Naive thymus-derived CD8-positive, alpha-beta T cell (primary cell): ENCODE results near the gene RSKR. TPM values are rescaled to one million over a fixed set of nuclear protein-coding genes. Genes with fewer than 3 reads are reported as not detected.

Experiments used
- ATAC-seq, 2 donors: fragments of 150-1000 bp; cut with Tn5 transposase in 1 of 2; sonication (Bioruptor Pico), chemical (Tn5 transposase) in 1 of 2; 1 replicate in 1 of 2; 2 replicates in 1 of 2; pipeline ENCODE4 v1.10.0; 2021; ENCODE audit warnings: mild to moderate bottlenecking in 2 of 2, moderate library complexity in 2 of 2
- POLR2A ChIA-PET: fragments of 350-600 bp; sonication (Branson Sonifier 250); formaldehyde crosslinking; loops from one replicate; lab custom pipeline; 2021; ENCODE audit warnings: antibody characterized with exemption; lab: Charles Lee
- DNase-seq, 10 donors: peaks; one replicate each; pipeline versions ENCODE4 v3.0.0 to v3.0.0-alpha.2; 2020 to 2022
- H3K27ac Mint-ChIP-seq, 10 donors: one replicate each; pipeline ENCODE4 v1.8.0; 2020 to 2022; ENCODE audit warnings: mild to moderate bottlenecking in 10 of 10, mixed read lengths in 10 of 10, moderate library complexity in 4 of 10, inconsistent platforms in 1 of 10
- H3K27me3 Mint-ChIP-seq, 5 donors: one replicate each; pipeline ENCODE4 v1.8.0; 2021 to 2022; ENCODE audit warnings: mixed read lengths in 5 of 5
- H3K36me3 Mint-ChIP-seq, 3 donors: one replicate each; pipeline ENCODE4 v1.8.0; 2020 to 2022; ENCODE audit warnings: mixed read lengths in 3 of 3, mild to moderate bottlenecking in 2 of 3, inconsistent platforms in 1 of 3
- H3K4me1 Mint-ChIP-seq, 4 donors: one replicate each; pipeline ENCODE4 v1.8.0; 2021 to 2022; ENCODE audit warnings: mixed read lengths in 4 of 4
- H3K4me3 Mint-ChIP-seq, 10 donors: one replicate each; pipeline ENCODE4 v1.8.0; 2020 to 2022; ENCODE audit warnings: mild to moderate bottlenecking in 10 of 10, mixed read lengths in 10 of 10, moderate library complexity in 6 of 10, inconsistent platforms in 1 of 10
- H3K9me3 Mint-ChIP-seq, 9 donors: one replicate each; pipeline ENCODE4 v1.8.0; 2020 to 2022; ENCODE audit warnings: mixed read lengths in 9 of 9, mild to moderate bottlenecking in 3 of 9, inconsistent platforms in 1 of 9, moderate library complexity in 1 of 9
- polyA plus RNA-seq, 3 donors: library from polyadenylated mRNA; unstranded; fragments of 300-500 nt; fragmentation: Illumina TruSeq; gene quantifications; one replicate each; pipeline ENCODE4 v1.2.3, GENCODE V29; 2021
- total RNA-seq, 8 experiments: library from RNA in 2 of 8; stranded (reverse) in 2 of 8; gene quantifications; one replicate each; pipeline ENCODE4 v1.2.3 and lab custom pipeline; 2021 to 2026

Gene RSKR
- total and polyA plus RNA-seq, 5 experiments from 2014 or later: 0.11 to 28.9 (median 0.75) TPM

- POLR2A ChIA-PET: interaction anchor here (1.2 kb wide), 1 partner anchor 9 kb away, joined by 3 read pairs; no protein-coding TSS in a partner anchor
- Mint-ChIP-seq H3K36me3 (peaks cover 0 to 80% (median 18%) of the 10 kb centered on the region in 3 donors), H3K27me3 (no peaks in the 10 kb centered on the region), H3K27ac (peak overlapping the region in 1 of 10 donors; percentile 29), H3K4me1 (peaks cover 13 to 25% (median 24%) of the 10 kb centered on the region in 4 donors), H3K9me3 (no peaks in the 10 kb centered on the region), H3K4me3 (no peak overlapping the region)
- DNase-seq (no peak), ATAC-seq (no peak)
Observed at GRCh38 chr17:28563475-28563874, 50.5 kb downstream of the RSKR start.

Other genes with a start within 250 kb of the RSKR start
- gene SEBOX, start 249.0 kb downstream of the RSKR start, total RNA-seq: not detected
- not detected for gene SEBOX, start 249.0 kb downstream of the RSKR start, polyA plus RNA-seq
- under 1 TPM in 1 of 2 experiments, not detected in 1; 0.26 TPM for gene VTN, start 243.9 kb downstream of the RSKR start, total RNA-seq
- not detected for gene VTN, start 243.9 kb downstream of the RSKR start, polyA plus RNA-seq
- 10 to 100 TPM; 31.9 to 33.2 TPM for gene SARM1, start 242.5 kb downstream of the RSKR start, total RNA-seq
- gene SARM1, start 242.5 kb downstream of the RSKR start, polyA plus RNA-seq: 1 to 10 TPM; 5.3 to 8.4 (median 7.0) TPM
- gene SLC46A1, start 208.0 kb downstream of the RSKR start, total RNA-seq: 1 to 10 TPM; 3.2 to 3.8 TPM
- gene SLC46A1, start 208.0 kb downstream of the RSKR start, polyA plus RNA-seq: 1 to 10 TPM; 1.0 to 2.7 (median 1.9) TPM
- gene SLC13A2, start 140.5 kb downstream of the RSKR start, total RNA-seq: not detected
- gene SLC13A2, start 140.5 kb downstream of the RSKR start, polyA plus RNA-seq: not detected
- not detected for gene FOXN1, start 107.8 kb downstream of the RSKR start, total RNA-seq
- gene FOXN1, start 107.8 kb downstream of the RSKR start, polyA plus RNA-seq: not detected
- gene UNC119, start 61.6 kb downstream of the RSKR start, total RNA-seq: 10 to 100 TPM; 36.6 to 43.8 TPM
- 10 to 100 TPM; 18.4 to 27.1 (median 26.6) TPM for gene UNC119, start 61.6 kb downstream of the RSKR start, polyA plus RNA-seq
- 10 to 100 TPM; 51.3 to 51.4 TPM for gene PIGS, start 42.7 kb downstream of the RSKR start, total RNA-seq
- 10 to 100 TPM; 36.7 to 48.1 (median 42.0) TPM for gene PIGS, start 42.7 kb downstream of the RSKR start, polyA plus RNA-seq
- 10 to 100 TPM; 36.1 to 37.5 TPM for gene ALDOC, start 37.3 kb downstream of the RSKR start, total RNA-seq
- 10 to 100 TPM; 65.3 to 86.7 (median 78.9) TPM for gene ALDOC, start 37.3 kb downstream of the RSKR start, polyA plus RNA-seq
- 10 to 100 TPM; 10.6 to 11.2 TPM for gene SPAG5, start 15.2 kb downstream of the RSKR start, total RNA-seq
- gene SPAG5, start 15.2 kb downstream of the RSKR start, polyA plus RNA-seq: 1 to 10 TPM in 1 of 3 donors, under 1 TPM in 2; 0.40 to 2.7 (median 0.81) TPM
- gene BLTP2, start 31.0 kb upstream of the RSKR start, total RNA-seq: 100 to 1,000 TPM; 137 to 149 TPM
- 10 to 100 TPM; 36.0 to 51.7 (median 36.1) TPM for gene BLTP2, start 31.0 kb upstream of the RSKR start, polyA plus RNA-seq
- 10 to 100 TPM; 38.4 to 40.0 TPM for gene SDF2, start 47.7 kb upstream of the RSKR start, total RNA-seq
- gene SDF2, start 47.7 kb upstream of the RSKR start, polyA plus RNA-seq: 10 to 100 TPM; 55.8 to 76.3 (median 59.0) TPM
- gene SUPT6H, start 48.0 kb upstream of the RSKR start, total RNA-seq: 100 to 1,000 TPM in 1 of 2 experiments, 10 to 100 TPM in 1; 88.1 to 105 TPM
- 10 to 100 TPM in 1 of 3 donors, 1 to 10 TPM in 2; 7.4 to 22.0 (median 10.0) TPM for gene SUPT6H, start 48.0 kb upstream of the RSKR start, polyA plus RNA-seq
- gene PROCA1, start 97.7 kb upstream of the RSKR start, total RNA-seq: 10 to 100 TPM; 16.7 to 17.3 TPM
- 1 to 10 TPM in 1 of 3 donors, under 1 TPM in 2; 0.16 to 2.0 (median 0.20) TPM for gene PROCA1, start 97.7 kb upstream of the RSKR start, polyA plus RNA-seq
- 1 to 10 TPM; 5.0 to 5.7 TPM for gene RAB34, start 103.7 kb upstream of the RSKR start, total RNA-seq
- 10 to 100 TPM in 1 of 3 donors, 1 to 10 TPM in 2; 3.3 to 10.2 (median 7.7) TPM for gene RAB34, start 103.7 kb upstream of the RSKR start, polyA plus RNA-seq
- gene RPL23A, start 105.8 kb upstream of the RSKR start, total RNA-seq: 1,000 to 10,000 TPM; 3,189 to 3,253 TPM
- gene RPL23A, start 105.8 kb upstream of the RSKR start, polyA plus RNA-seq: 1,000 to 10,000 TPM; 6,432 to 6,679 (median 6,593) TPM
- gene TLCD1, start 112.0 kb upstream of the RSKR start, total RNA-seq: under 1 TPM in 1 of 2 experiments, not detected in 1; 0.88 TPM
- under 1 TPM in 1 of 3 donors, not detected in 2; 0.22 TPM for gene TLCD1, start 112.0 kb upstream of the RSKR start, polyA plus RNA-seq
- gene NEK8, start 114.6 kb upstream of the RSKR start, total RNA-seq: 10 to 100 TPM; 12.8 to 15.1 TPM
- 1 to 10 TPM; 3.2 to 4.0 (median 3.4) TPM for gene NEK8, start 114.6 kb upstream of the RSKR start, polyA plus RNA-seq
- 10 to 100 TPM; 32.3 to 36.2 TPM for gene TRAF4, start 129.8 kb upstream of the RSKR start, total RNA-seq
- gene TRAF4, start 129.8 kb upstream of the RSKR start, polyA plus RNA-seq: 1 to 10 TPM in 2 of 3 donors, under 1 TPM in 1; 0.99 to 1.3 (median 1.0) TPM
- 10 to 100 TPM; 16.9 to 23.1 TPM for gene FAM222B, start 228.6 kb upstream of the RSKR start, total RNA-seq
- gene FAM222B, start 228.6 kb upstream of the RSKR start, polyA plus RNA-seq: 10 to 100 TPM in 1 of 3 donors, 1 to 10 TPM in 2; 7.5 to 20.0 (median 9.2) TPM
- gene ERAL1, start 240.8 kb upstream of the RSKR start, total RNA-seq: 10 to 100 TPM; 25.3 to 25.8 TPM
- 10 to 100 TPM; 32.7 to 54.9 (median 38.0) TPM for gene ERAL1, start 240.8 kb upstream of the RSKR start, polyA plus RNA-seq